ENCODE measurements around the gene THNSL1.
"Not testable (repeated sequence)": the region's sequence is repeated elsewhere in the genome, so short reads cannot be mapped to it uniquely, and the experiment has no call there.

The THNSL1 gene

GRCh38 chr10:25016376-25017153 is at the start of gene THNSL1:
THNSL1 (plus strand) TSS chr10:25016612; CDS start chr10:25023224, 6,612 bp downstream.
- DNase-seq (ENCODE audit: low read depth in 2 of 2): peak; percentile 97 to 98

GRCh38 chr10:24966962-24967481 is 49.4 kb upstream of the THNSL1 start:
- DNase-seq (ENCODE audit: low read depth in 2 of 2): no peak

- no peak for DNase-seq (ENCODE audit: low read depth in 2 of 2)
These were observed 48.1 kb upstream of the THNSL1 start for GRCh38 chr10:24968349-24968748.

GRCh38 chr10:24968951-24969350 is 47.5 kb upstream of the THNSL1 start:
- DNase-seq (ENCODE audit: low read depth in 2 of 2): not testable (repeated sequence)

- peak; percentile 49 to 59 for DNase-seq (ENCODE audit: low read depth in 2 of 2)
These were observed 46.6 kb upstream of the THNSL1 start for GRCh38 chr10:24969841-24970281.

GRCh38 chr10:24971374-24971773 is 45.0 kb upstream of the THNSL1 start:
- no peak for DNase-seq (ENCODE audit: low read depth in 2 of 2)

- DNase-seq (ENCODE audit: low read depth in 2 of 2): no peak
These were observed 43.2 kb upstream of the THNSL1 start for GRCh38 chr10:24973163-24973562.

- peak; percentile 43 to 51 for DNase-seq (ENCODE audit: low read depth in 2 of 2)
These were observed 41.4 kb upstream of the THNSL1 start for GRCh38 chr10:24974976-24975375.

- DNase-seq (ENCODE audit: low read depth in 2 of 2): no peak
These were observed 36.7 kb upstream of the THNSL1 start for GRCh38 chr10:24979685-24980084.

GRCh38 chr10:24981161-24981710 is 35.2 kb upstream of the THNSL1 start:
- DNase-seq (ENCODE audit: low read depth in 2 of 2): no peak

GRCh38 chr10:24982319-24983112 is 33.9 kb upstream of the THNSL1 start:
- no peak for DNase-seq (ENCODE audit: low read depth in 2 of 2)

GRCh38 chr10:24983130-24983529 is 33.3 kb upstream of the THNSL1 start:
- no peak for DNase-seq (ENCODE audit: low read depth in 2 of 2)

GRCh38 chr10:24983946-24984345 is 32.5 kb upstream of the THNSL1 start:
- DNase-seq (ENCODE audit: low read depth in 2 of 2): no peak

GRCh38 chr10:24984906-24985305 is 31.5 kb upstream of the THNSL1 start:
- no peak for DNase-seq (ENCODE audit: low read depth in 2 of 2)

- no peak for DNase-seq (ENCODE audit: low read depth in 2 of 2)
These were observed 27.4 kb upstream of the THNSL1 start for GRCh38 chr10:24988831-24989640.

GRCh38 chr10:24989867-24990266 is 26.5 kb upstream of the THNSL1 start:
- no peak for DNase-seq (ENCODE audit: low read depth in 2 of 2)

- no peak for DNase-seq (ENCODE audit: low read depth in 2 of 2)
These were observed 25.1 kb upstream of the THNSL1 start for GRCh38 chr10:24991298-24991697.

GRCh38 chr10:24992512-24993133 is 23.8 kb upstream of the THNSL1 start:
- no peak for DNase-seq (ENCODE audit: low read depth in 2 of 2)

GRCh38 chr10:24993237-24993958 is 23.0 kb upstream of the THNSL1 start:
- no peak for DNase-seq (ENCODE audit: low read depth in 2 of 2)

GRCh38 chr10:24995072-24995471 is 21.3 kb upstream of the THNSL1 start:
- no peak for DNase-seq (ENCODE audit: low read depth in 2 of 2)
